Natural killer cell (primary cell): ENCODE measurements around the gene OR1F1. TPM values are rescaled to one million over a fixed set of nuclear protein-coding genes. Genes with fewer than 3 reads are reported as not detected.

ENCODE experiments used
- ATAC-seq, 3 donors: fragments of 150-1000 bp in 2 of 3; fragments of 200-7000 bp in 1 of 3; cut with Tn5 transposase; 1 replicate in 1 of 3; 2 replicates in 2 of 3; pipeline ENCODE4 v1.10.0; 2021; ENCODE audit warnings: mild to moderate bottlenecking in 2 of 3, moderate library complexity in 2 of 3
- DNase-seq, 2 donors: peaks; one replicate each; pipeline versions ENCODE4 v3.0.0 to v3.0.0-alpha.2; 2013 to 2021; ENCODE audit warnings: mixed read lengths in 1 of 2
- H3K27ac ChIP-seq: one replicate; pipeline ENCODE4 v1.5.1; 2013; ENCODE audit warnings: mild to moderate bottlenecking, low read length
- H3K27me3 ChIP-seq: one replicate; pipeline ENCODE4 v1.6.1; 2013; ENCODE audit warnings: low read length; ENCODE audit not compliant: control insufficient read depth, insufficient read depth
- H3K36me3 ChIP-seq: one replicate; pipeline ENCODE4 v1.6.1; 2013; ENCODE audit warnings: low read length; ENCODE audit not compliant: control insufficient read depth, insufficient read depth
- H3K4me1 ChIP-seq: one replicate; pipeline ENCODE4 v1.6.1; 2013; ENCODE audit warnings: low read length; ENCODE audit not compliant: control insufficient read depth, insufficient read depth
- H3K4me3 ChIP-seq: one replicate; pipeline ENCODE4 v1.5.1; 2013; ENCODE audit warnings: low read length
- H3K9me3 ChIP-seq: one replicate; pipeline ENCODE4 v1.6.1; 2013; ENCODE audit warnings: low read length; ENCODE audit not compliant: control insufficient read depth, insufficient read depth
- H3K27ac Mint-ChIP-seq, 2 donors: one replicate each; pipeline ENCODE4 v1.8.0; 2022; ENCODE audit warnings: mild to moderate bottlenecking in 2 of 2, mixed read lengths in 2 of 2, moderate library complexity in 1 of 2
- H3K27me3 Mint-ChIP-seq, 2 donors: one replicate each; pipeline ENCODE4 v1.8.0; 2022; ENCODE audit warnings: low read depth in 2 of 2, mixed read lengths in 2 of 2
- H3K36me3 Mint-ChIP-seq: one replicate; pipeline ENCODE4 v1.8.0; 2022; ENCODE audit warnings: mixed read lengths
- H3K4me1 Mint-ChIP-seq, 2 donors: one replicate each; pipeline ENCODE4 v1.8.0; 2022; ENCODE audit warnings: mixed read lengths in 2 of 2
- H3K4me3 Mint-ChIP-seq: one replicate; pipeline ENCODE4 v1.8.0; 2022; ENCODE audit warnings: mild to moderate bottlenecking, moderate library complexity, mixed read lengths
- H3K9me3 Mint-ChIP-seq, 2 donors: one replicate each; pipeline ENCODE4 v1.8.0; 2022; ENCODE audit warnings: mixed read lengths in 2 of 2
- CTCF ChIP-seq: fragments of 200-600 bp; IDR thresholded peaks from one replicate; pipeline ENCODE4 v1.8.0; 2022; ENCODE audit warnings: antibody characterized with exemption
- WGBS: methylation state at CpG from one replicate; pipeline ENCODE4 v1.1.7; 2013; ENCODE audit warnings: missing lambda C conversion rate; ENCODE audit not compliant: insufficient coverage; 5-methylcytosine and 5-hydroxymethylcytosine counted together
- intact Hi-C: fragments of 100-400 bp; cut with micrococcal nuclease; formaldehyde crosslinking; loops from one replicate; pipeline ENCODE4 v1.14.2; 2022
- total RNA-seq, 4 donors: library from RNA; stranded (reverse); fragments of 120-200 nt in 1 of 4; gene quantifications; one replicate each; pipeline versions ENCODE4 v1.2.3 to v1.2.4, GENCODE V29; 2013 to 2022

Gene OR1F1
- total RNA-seq, 3 donors from 2014 or later (not counting 1 experiment from before 2014, with no cell fraction given): not detected

- no peak overlapping the region for H3K4me3 ChIP-seq
- no peak for TF ChIP-seq CTCF
- H3K27me3 Mint-ChIP-seq: no peaks in the 10 kb centered on the region
- ATAC-seq: no peak
- intact Hi-C loops: no loop called here
- H3K36me3 Mint-ChIP-seq: peaks cover 7% of the 10 kb centered on the region
- peaks cover 26% of the 10 kb centered on the region for H3K36me3 ChIP-seq
- H3K4me3 Mint-ChIP-seq: no peak overlapping the region
- WGBS: 94% methylated on average over 13 of the region's 13 CpGs
- no peaks in the 10 kb centered on the region for H3K9me3 Mint-ChIP-seq
- no peak overlapping the region for H3K27ac Mint-ChIP-seq
- DNase-seq: no peak
- H3K4me1 ChIP-seq: no peaks in the 10 kb centered on the region
- no peak overlapping the region for H3K27ac ChIP-seq
- peaks cover 0 to 6% of the 10 kb centered on the region in 2 donors for H3K4me1 Mint-ChIP-seq
- no peaks in the 10 kb centered on the region for H3K9me3 ChIP-seq
- no peaks in the 10 kb centered on the region for H3K27me3 ChIP-seq
Observed at GRCh38 chr16:3142770-3143169, 45.2 kb upstream of the OR1F1 start.

GRCh38 chr16:3143189-3143588 lies 44.8 kb upstream of the OR1F1 start:
- intact Hi-C loops: no loop called here
- peaks cover 26% of the 10 kb centered on the region for H3K36me3 ChIP-seq
- H3K4me1 ChIP-seq: no peaks in the 10 kb centered on the region
- no peak overlapping the region for H3K27ac ChIP-seq
- ATAC-seq: no peak
- H3K4me3 ChIP-seq: no peak overlapping the region
- H3K9me3 ChIP-seq: no peaks in the 10 kb centered on the region
- H3K27ac Mint-ChIP-seq: no peak overlapping the region
- H3K4me1 Mint-ChIP-seq: peaks cover 0 to 6% of the 10 kb centered on the region in 2 donors
- no peak for TF ChIP-seq CTCF
- DNase-seq: no peak
- H3K27me3 ChIP-seq: no peaks in the 10 kb centered on the region
- no peak overlapping the region for H3K4me3 Mint-ChIP-seq
- H3K36me3 Mint-ChIP-seq: peaks cover 7% of the 10 kb centered on the region
- no peaks in the 10 kb centered on the region for H3K9me3 Mint-ChIP-seq
- WGBS: 92% methylated on average over 11 of the region's 11 CpGs
- no peaks in the 10 kb centered on the region for H3K27me3 Mint-ChIP-seq

GRCh38 chr16:3143598-3144320 lies 44.2 kb upstream of the OR1F1 start:
- peaks cover 0 to 7% of the 10 kb centered on the region in 2 donors for H3K4me1 Mint-ChIP-seq
- peaks cover 25% of the 10 kb centered on the region for H3K36me3 ChIP-seq
- peaks cover 7% of the 10 kb centered on the region for H3K36me3 Mint-ChIP-seq
- no peak for TF ChIP-seq CTCF
- H3K4me1 ChIP-seq: no peaks in the 10 kb centered on the region
- H3K27me3 Mint-ChIP-seq: no peaks in the 10 kb centered on the region
- no peak overlapping the region for H3K27ac ChIP-seq
- H3K9me3 Mint-ChIP-seq: no peaks in the 10 kb centered on the region
- intact Hi-C loops: no loop called here
- WGBS: 93% methylated on average over 23 of the region's 23 CpGs
- H3K27me3 ChIP-seq: no peaks in the 10 kb centered on the region
- no peak overlapping the region for H3K4me3 Mint-ChIP-seq
- no peak overlapping the region for H3K27ac Mint-ChIP-seq
- ATAC-seq (no peak), DNase-seq (no peak)
- no peak overlapping the region for H3K4me3 ChIP-seq
- H3K9me3 ChIP-seq: no peaks in the 10 kb centered on the region
